ENCODE data around the gene SYNE1.

- TF ChIP-seq POLR2A (IDR thresholded peaks at IDR 0.05): no peak
- no peak for TF ChIP-seq CTCF (IDR thresholded peaks at IDR 0.05)
- TF ChIP-seq EP300 (IDR thresholded peaks at IDR 0.05): no peak
- TF ChIP-seq POLR2AphosphoS5 (IDR thresholded peaks at IDR 0.05): no peak
These were observed 322.7 kb downstream of the SYNE1 start for GRCh38 chr6:152314483-152314832.

Data from sigmoid colon (tissue), 4 donors.